Adipocyte (in vitro differentiated cells): Measurements from ENCODE around the gene LAIR2.
"Not testable (repeated sequence)": the region's sequence is repeated elsewhere in the genome, so short reads cannot be mapped to it uniquely, and the experiment has no call there.

Source experiments
- DNase-seq: peaks from one replicate; pipeline ENCODE4 v3.0.0-alpha.2; 2015; ENCODE audit warnings: low read depth
- H3K27me3 ChIP-seq: replicated peaks from 2 replicates; pipeline ENCODE4 v1.7.0; 2013; ENCODE audit warnings: mild to moderate bottlenecking, low read length, moderate library complexity; ENCODE audit not compliant: control insufficient read depth, insufficient read depth
- H3K36me3 ChIP-seq: 2 replicates; pipeline ENCODE4 v1.7.0; 2013; ENCODE audit warnings: low read length, mild to moderate bottlenecking, moderate library complexity; ENCODE audit not compliant: control insufficient read depth, insufficient read depth, severe bottlenecking
- H3K4me1 ChIP-seq: 2 replicates; pipeline ENCODE4 v1.7.0; 2013; ENCODE audit warnings: mild to moderate bottlenecking, low read length, moderate library complexity; ENCODE audit not compliant: control insufficient read depth, insufficient read depth
- H3K4me3 ChIP-seq: 2 replicates; pipeline ENCODE4 v1.7.0; 2013; ENCODE audit warnings: mild to moderate bottlenecking, low read length, moderate library complexity
- H3K9ac ChIP-seq: 2 replicates; pipeline ENCODE4 v1.7.0; 2013; ENCODE audit warnings: mild to moderate bottlenecking, low read length, moderate library complexity
- H3K9me3 ChIP-seq: 2 replicates; pipeline ENCODE4 v1.7.0; 2013; ENCODE audit warnings: mild to moderate bottlenecking, low read length, moderate library complexity; ENCODE audit not compliant: control insufficient read depth

Gene LAIR2

GRCh38 chr19:54460230-54461005, 42.2 kb upstream of the LAIR2 start:
- Histone ChIP-seq H3K36me3 (peaks cover 61% of the 10 kb centered on the region), H3K9me3 (no peaks in the 10 kb centered on the region), H3K4me3 (no peak overlapping the region), H3K27me3 (no peaks in the 10 kb centered on the region), H3K9ac (no peak overlapping the region), H3K4me1 (peaks cover 23% of the 10 kb centered on the region)
- no peak for DNase-seq

- Histone ChIP-seq H3K36me3 (peaks cover 54% of the 10 kb centered on the region), H3K9ac (no peak overlapping the region), H3K4me1 (peaks cover 23% of the 10 kb centered on the region), H3K4me3 (no peak overlapping the region), H3K27me3 (no peaks in the 10 kb centered on the region), H3K9me3 (no peaks in the 10 kb centered on the region)
- no peak for DNase-seq
These were observed 41.4 kb upstream of the LAIR2 start for GRCh38 chr19:54461210-54461609.

GRCh38 chr19:54461613-54462012, 41.0 kb upstream of the LAIR2 start:
- Histone ChIP-seq H3K27me3 (no peaks in the 10 kb centered on the region), H3K36me3 (peaks cover 50% of the 10 kb centered on the region), H3K9me3 (no peaks in the 10 kb centered on the region)

GRCh38 chr19:54462047-54462654, 40.5 kb upstream of the LAIR2 start:
- no peak for DNase-seq
- H3K4me3 ChIP-seq, result peak overlapping the region; percentile 81
- H3K9me3 ChIP-seq, result no peaks in the 10 kb centered on the region

More at GRCh38 chr19:54461613-54462012, 41.0 kb upstream of the LAIR2 start:
- Histone ChIP-seq H3K9ac (peak overlapping the region; percentile 91), H3K4me3 (no peak overlapping the region), H3K4me1 (peaks cover 23% of the 10 kb centered on the region)
- no peak for DNase-seq

GRCh38 chr19:54462655-54463530, 39.7 kb upstream of the LAIR2 start:
- H3K36me3 ChIP-seq, result peaks cover 37% of the 10 kb centered on the region
- H3K4me1 ChIP-seq, result peaks cover 23% of the 10 kb centered on the region
- H3K4me3 ChIP-seq, result peak overlapping the region; percentile 81
- peak; percentile 79 for DNase-seq
- peak overlapping the region; percentile 91 for H3K9ac ChIP-seq
- H3K9me3 ChIP-seq, result no peaks in the 10 kb centered on the region
- H3K27me3 ChIP-seq, result no peaks in the 10 kb centered on the region

More at GRCh38 chr19:54462047-54462654, 40.5 kb upstream of the LAIR2 start:
- no peaks in the 10 kb centered on the region for H3K27me3 ChIP-seq
- peaks cover 23% of the 10 kb centered on the region for H3K4me1 ChIP-seq
- H3K36me3 ChIP-seq, result peaks cover 44% of the 10 kb centered on the region
- H3K9ac ChIP-seq, result peak overlapping the region; percentile 91

- peak; percentile 100 for DNase-seq
- no peaks in the 10 kb centered on the region for H3K27me3 ChIP-seq
- H3K4me3 ChIP-seq, result peak within 1 kb of the TSS; percentile 81
- H3K9ac ChIP-seq, result peak within 1 kb of the TSS; percentile 91
- H3K4me1 ChIP-seq, result peaks cover 23% of the 10 kb centered on the region
- H3K36me3 ChIP-seq, result peaks cover 30% of the 10 kb centered on the region
- H3K9me3 ChIP-seq, result no peaks in the 10 kb centered on the region
These were observed 39.0 kb upstream of the LAIR2 start, which contains the start of gene LENG9 for GRCh38 chr19:54463531-54464043. TSS of gene LENG9 (minus strand) at chr19:54463778. CDS start at chr19:54463526, 252 bp downstream.

- H3K9ac ChIP-seq, result peak overlapping the region; percentile 72
- H3K27me3 ChIP-seq, result no peaks in the 10 kb centered on the region
- H3K36me3 ChIP-seq, result peaks cover 24% of the 10 kb centered on the region
- DNase-seq, result peak; percentile 74
- H3K4me3 ChIP-seq, result peak overlapping the region; percentile 81
- H3K4me1 ChIP-seq, result peaks cover 23% of the 10 kb centered on the region
- H3K9me3 ChIP-seq, result no peaks in the 10 kb centered on the region
These were observed 38.5 kb upstream of the LAIR2 start for GRCh38 chr19:54464044-54464629.

- peak overlapping the region; percentile 81 for H3K4me3 ChIP-seq
- peak; percentile 90 for DNase-seq
These were observed 37.8 kb upstream of the LAIR2 start for GRCh38 chr19:54464630-54465425.

GRCh38 chr19:54465426-54466109, 37.1 kb upstream of the LAIR2 start:
- Histone ChIP-seq H3K4me3 (no peak overlapping the region), H3K27me3 (no peaks in the 10 kb centered on the region), H3K9me3 (no peaks in the 10 kb centered on the region), H3K36me3 (peaks cover 14% of the 10 kb centered on the region), H3K4me1 (peaks cover 20% of the 10 kb centered on the region), H3K9ac (no peak overlapping the region)
- DNase-seq, result no peak

More at GRCh38 chr19:54464630-54465425, 37.8 kb upstream of the LAIR2 start:
- Histone ChIP-seq H3K9ac (peak overlapping the region; percentile 72), H3K27me3 (no peaks in the 10 kb centered on the region), H3K36me3 (peaks cover 17% of the 10 kb centered on the region), H3K9me3 (no peaks in the 10 kb centered on the region), H3K4me1 (peaks cover 20% of the 10 kb centered on the region)

GRCh38 chr19:54466110-54466480, 36.5 kb upstream of the LAIR2 start:
- not testable (repeated sequence) for H3K27me3 ChIP-seq, H3K9ac ChIP-seq, H3K4me3 ChIP-seq, DNase-seq, H3K36me3 ChIP-seq, H3K9me3 ChIP-seq
- H3K4me1 ChIP-seq, result peaks cover 25% of the 10 kb centered on the region
